ENCODE measurements around the gene PTPRN2.

- no peak for TF ChIP-seq GATA2 (IDR thresholded peaks at IDR 0.05; ENCODE audit: low read depth, low read length)
- TF ChIP-seq GATA3 (IDR thresholded peaks at IDR 0.05; ENCODE audit: low read depth, low read length): no peak
These were observed 1028.6 kb downstream of the PTPRN2 start for GRCh38 chr7:157558875-157559595.

Data from SH-SY5Y (cell line).